K562 (cell line): ENCODE measurements around the gene PRKG1.

ENCODE experiments used
- CHD4 ChIP-seq: fragments of 200-600 bp; sonication (generic); IDR thresholded peaks from 3 replicates; pipeline ENCODE4 v1.6.1; 2012; ENCODE audit warnings: low read depth, mild to moderate bottlenecking, mixed read lengths, low read length, inconsistent platforms; ENCODE audit not compliant: insufficient read depth, insufficient replicate concordance, poor library complexity, severe bottlenecking
- ELF4 ChIP-seq: fragments of 450-650 bp; formaldehyde crosslinking; IDR thresholded peaks from 2 replicates; pipeline ENCODE4 v1.4.0; 2022; ENCODE audit warnings: missing genetic modification characterization
- HCFC1 ChIP-seq: IDR thresholded peaks from 2 replicates; pipeline ENCODE4 v1.6.1; 2012; ENCODE audit warnings: low read depth, low read length, improper control_type of control experiment
- HOXB6 ChIP-seq: fragments of 250-450 bp; sonication (Bioruptor Pico); IDR thresholded peaks from 2 replicates; pipeline ENCODE4 v1.5.1; 2022; ENCODE audit warnings: mild to moderate bottlenecking, borderline replicate concordance
- ZNF174 ChIP-seq: fragments of 250-450 bp; sonication (Bioruptor Pico); IDR thresholded peaks from 2 replicates; pipeline ENCODE4 v1.4.0; 2020; ENCODE audit warnings: mild to moderate bottlenecking
- TF ChIP-seq, protein P1 (sequence below), 3 experiments: IDR thresholded peaks in 2 of 3; conservative IDR thresholded peaks in 1 of 3; 2 replicates each; pipeline ENCODE4 v1.5.1; 2011 to 2012; ENCODE audit warnings: low read length in 3 of 3, mild to moderate bottlenecking in 3 of 3, control low read depth in 2 of 3, improper control_type of control experiment in 1 of 3, inconsistent platforms in 1 of 3, low read depth in 1 of 3, mixed read lengths in 1 of 3, moderate library complexity in 1 of 3; ENCODE audit not compliant: insufficient read depth in 2 of 3

DNA sequence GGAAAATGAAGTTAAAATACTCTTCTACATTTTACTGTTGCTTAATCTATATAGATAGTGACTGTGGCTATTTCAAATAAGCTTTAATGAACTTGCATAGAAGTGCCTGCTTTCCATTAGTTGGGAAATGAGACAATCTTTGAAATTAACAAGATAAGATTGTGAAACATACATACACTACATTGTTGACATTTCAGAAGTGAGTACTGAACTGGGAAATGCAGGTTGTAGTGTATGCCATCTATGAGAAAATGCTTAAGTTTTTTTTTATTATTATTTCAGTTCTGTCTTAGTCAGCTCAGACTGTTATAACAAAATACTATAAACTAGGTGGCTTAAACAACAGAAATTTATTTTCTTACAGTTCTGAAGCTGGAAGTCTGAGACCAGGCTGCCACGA, 674.7 kb downstream of the PRKG1 start:
- TF ChIP-seq CHD4 (no peak), HCFC1 (no peak), ELF4 (CRISPR knock-in tag) (no peak), HOXB6 (CRISPR knock-in tag) (no peak), ZNF174 (no peak)
- TF ChIP-seq, protein P1, sequence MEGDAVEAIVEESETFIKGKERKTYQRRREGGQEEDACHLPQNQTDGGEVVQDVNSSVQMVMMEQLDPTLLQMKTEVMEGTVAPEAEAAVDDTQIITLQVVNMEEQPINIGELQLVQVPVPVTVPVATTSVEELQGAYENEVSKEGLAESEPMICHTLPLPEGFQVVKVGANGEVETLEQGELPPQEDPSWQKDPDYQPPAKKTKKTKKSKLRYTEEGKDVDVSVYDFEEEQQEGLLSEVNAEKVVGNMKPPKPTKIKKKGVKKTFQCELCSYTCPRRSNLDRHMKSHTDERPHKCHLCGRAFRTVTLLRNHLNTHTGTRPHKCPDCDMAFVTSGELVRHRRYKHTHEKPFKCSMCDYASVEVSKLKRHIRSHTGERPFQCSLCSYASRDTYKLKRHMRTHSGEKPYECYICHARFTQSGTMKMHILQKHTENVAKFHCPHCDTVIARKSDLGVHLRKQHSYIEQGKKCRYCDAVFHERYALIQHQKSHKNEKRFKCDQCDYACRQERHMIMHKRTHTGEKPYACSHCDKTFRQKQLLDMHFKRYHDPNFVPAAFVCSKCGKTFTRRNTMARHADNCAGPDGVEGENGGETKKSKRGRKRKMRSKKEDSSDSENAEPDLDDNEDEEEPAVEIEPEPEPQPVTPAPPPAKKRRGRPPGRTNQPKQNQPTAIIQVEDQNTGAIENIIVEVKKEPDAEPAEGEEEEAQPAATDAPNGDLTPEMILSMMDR (IDR thresholded peaks at IDR 0.05 in 2 of 3, conservative IDR thresholded peaks at IDR 0.05 in 1 of 3; ENCODE audit: insufficient read depth in 2 of 3, low read depth in 1 of 3, low read length in 3 of 3) = no peak
